Suppressor macrophage treated with lipopolysaccharide for 4 hours (primary cell): ENCODE data around the gene INO80C.
"Not testable (repeated sequence)": the region's sequence is repeated elsewhere in the genome, so short reads cannot be mapped to it uniquely, and the experiment has no call there.

Experiments used
- DNase-seq: peaks from one replicate; pipeline ENCODE4 v3.0.0-alpha.2; 2020

The INO80C gene

GRCh38 chr18:35458677-35459441 lies 38.9 kb downstream of the INO80C start:
- DNase-seq, result peak; percentile 41

GRCh38 chr18:35458271-35458670 lies 39.5 kb downstream of the INO80C start:
- no peak for DNase-seq

- no peak for DNase-seq
Observed at GRCh38 chr18:35457140-35457704, 40.5 kb downstream of the INO80C start.

- DNase-seq, result peak; percentile 47
Observed at GRCh38 chr18:35455926-35456763, 41.6 kb downstream of the INO80C start.

GRCh38 chr18:35454803-35455202 lies 43.0 kb downstream of the INO80C start:
- no peak for DNase-seq

GRCh38 chr18:35453065-35453464 lies 44.7 kb downstream of the INO80C start:
- DNase-seq, result not testable (repeated sequence)

GRCh38 chr18:35451916-35452315 lies 45.8 kb downstream of the INO80C start:
- DNase-seq, result no peak

GRCh38 chr18:35451032-35451431 lies 46.7 kb downstream of the INO80C start:
- DNase-seq, result no peak

GRCh38 chr18:35444636-35445035 lies 53.1 kb downstream of the INO80C start:
- DNase-seq, result no peak

- no peak for DNase-seq
Observed at GRCh38 chr18:35443847-35444246, 53.9 kb downstream of the INO80C start.

GRCh38 chr18:35443434-35443833 lies 54.3 kb downstream of the INO80C start:
- no peak for DNase-seq

- no peak for DNase-seq
Observed at GRCh38 chr18:35442701-35443100, 55.1 kb downstream of the INO80C start.

GRCh38 chr18:35441857-35442595 lies 55.7 kb downstream of the INO80C start:
- no peak for DNase-seq

GRCh38 chr18:35438480-35439234 lies 59.1 kb downstream of the INO80C start:
- no peak for DNase-seq

GRCh38 chr18:35437836-35438235 lies 59.9 kb downstream of the INO80C start:
- DNase-seq, result no peak

GRCh38 chr18:35436076-35436649 lies 61.6 kb downstream of the INO80C start:
- DNase-seq, result no peak

- no peak for DNase-seq
Observed at GRCh38 chr18:35435401-35435800, 62.4 kb downstream of the INO80C start.

- no peak for DNase-seq
Observed at GRCh38 chr18:35432565-35433001, 65.2 kb downstream of the INO80C start.

GRCh38 chr18:35431374-35431741 lies 66.4 kb downstream of the INO80C start:
- DNase-seq, result no peak

- peak; percentile 69 for DNase-seq
Observed at GRCh38 chr18:35430721-35431373, 66.9 kb downstream of the INO80C start.

- DNase-seq, result no peak
Observed at GRCh38 chr18:35426786-35427185, 71.0 kb downstream of the INO80C start.
